Right ventricle myocardium inferior (tissue), 1 donor: Measurements from ENCODE around the gene BARX1. TPM values are rescaled to one million over a fixed set of nuclear protein-coding genes. Genes with fewer than 3 reads are reported as not detected.

Experiments used
- ATAC-seq: fragments of 200-7000 bp; cut with Tn5 transposase; one replicate; pipeline ENCODE4 v1.9.1; 2020; ENCODE audit warnings: mild to moderate bottlenecking, moderate library complexity
- DNase-seq: peaks from one replicate; pipeline ENCODE4 v3.0.0; 2021; ENCODE audit errors: missing footprints
- intact Hi-C: fragments of 100-400 bp; cut with DNase I; formaldehyde crosslinking; loops from one replicate; pipeline ENCODE4 v1.11.0; 2022
- total RNA-seq: library from RNA; stranded (reverse); fragmentation: NEBNext Ultra II Directional; extraction: Animal tissue kit (Norgen Biotek cat#: 25700); gene quantifications from one replicate; pipeline ENCODE4 v1.2.1, GENCODE V29; 2021
- donor health status: DM: no; HTN: yes; CAD: no; lungs with severe emphysema.

BARX1 gene
- total RNA-seq, 1 donor from 2014 or later = not detected

GRCh38 chr9:93954434-93955061, 607 bp downstream of the BARX1 start:
- ATAC-seq = no peak
- intact Hi-C loops = no loop called here
- DNase-seq = no peak

- no peak for DNase-seq
- intact Hi-C loops = no loop called here
- ATAC-seq = no peak
Observed at GRCh38 chr9:93953496-93954433, 1.4 kb downstream of the BARX1 start.

GRCh38 chr9:93952784-93953495, 2.2 kb downstream of the BARX1 start:
- DNase-seq = no peak
- intact Hi-C loops = no loop called here
- no peak for ATAC-seq

GRCh38 chr9:93952119-93952783, 2.9 kb downstream of the BARX1 start:
- no peak for DNase-seq
- ATAC-seq = no peak
- intact Hi-C loops = no loop called here

GRCh38 chr9:93951655-93952118, 3.5 kb downstream of the BARX1 start:
- intact Hi-C loops = no loop called here
- no peak for DNase-seq
- ATAC-seq = peak; percentile 32

- ATAC-seq = peak; percentile 29
- intact Hi-C loops = no loop called here
- DNase-seq = no peak
Observed at GRCh38 chr9:93950619-93951601, 4.2 kb downstream of the BARX1 start.

GRCh38 chr9:93949694-93950449, 5.3 kb downstream of the BARX1 start:
- ATAC-seq (no peak), DNase-seq (no peak)
- intact Hi-C loops = no loop called here

- intact Hi-C loops = no loop called here
- no peak for ATAC-seq
- no peak for DNase-seq
Observed at GRCh38 chr9:93949073-93949693, 6.0 kb downstream of the BARX1 start.

GRCh38 chr9:93948441-93949072, 6.6 kb downstream of the BARX1 start:
- DNase-seq = no peak
- intact Hi-C loops = no loop called here

GRCh38 chr9:93947409-93948070, 7.6 kb downstream of the BARX1 start:
- intact Hi-C loops = no loop called here
- no peak for ATAC-seq
- DNase-seq = no peak

More at GRCh38 chr9:93948441-93949072, 6.6 kb downstream of the BARX1 start:
- ATAC-seq = no peak

GRCh38 chr9:93946338-93946712, 8.8 kb downstream of the BARX1 start:
- intact Hi-C loops = loop anchor here (1.0 kb wide), 1 partner anchor 30 kb away; no protein-coding TSS in a partner anchor
- no peak for ATAC-seq
- DNase-seq = no peak

- intact Hi-C loops = loop anchor here (1.0 kb wide), 1 partner anchor 29 kb away; no protein-coding TSS in a partner anchor
- ATAC-seq (peak; percentile 27), DNase-seq (no peak)
Observed at GRCh38 chr9:93945400-93946337, 9.5 kb downstream of the BARX1 start.

GRCh38 chr9:93944011-93944410, 11.1 kb downstream of the BARX1 start:
- intact Hi-C loops = no loop called here
- no peak for DNase-seq
- ATAC-seq = no peak

GRCh38 chr9:93942161-93942560, 13.0 kb downstream of the BARX1 start:
- no peak for DNase-seq
- intact Hi-C loops = no loop called here
- ATAC-seq = no peak

- intact Hi-C loops = no loop called here
- ATAC-seq = no peak
- no peak for DNase-seq
Observed at GRCh38 chr9:93941493-93941892, 13.7 kb downstream of the BARX1 start.
